ENCODE results near the gene RPL41. TPM values are rescaled to one million over a fixed set of nuclear protein-coding genes. Genes with fewer than 3 reads are reported as not detected.
A peak's percentile ranks its signal among the peaks of the same experiment; 100 is the strongest.

The RPL41 gene
- total RNA-seq, 1 donor from 2014 or later = 2,726 TPM

- ATAC-seq (peak; percentile 70), DNase-seq (peak; percentile 81)
- Histone ChIP-seq H3K27ac (peak overlapping the region; percentile 94), H3K9me3 (no peaks in the 10 kb centered on the region), H3K4me1 (peaks cover 21% of the 10 kb centered on the region), H3K27me3 (no peaks in the 10 kb centered on the region), H3K4me3 (peak overlapping the region; percentile 79), H3K36me3 (no peaks in the 10 kb centered on the region)
- peak; percentile 39 for TF ChIP-seq CTCF (IDR thresholded peaks at IDR 0.05)
- intact Hi-C loops (cut with DNase I) = no loop called here
Measured at GRCh38 chr12:56151672-56152131, 35.3 kb downstream of the RPL41 start.

GRCh38 chr12:56152132-56152755, 35.8 kb downstream of the RPL41 start, which contains the start of gene MYL6B:
Gene MYL6B, plus strand, starts transcription at chr12:56152587. Its CDS starts 1,332 bp downstream, at chr12:56153919.
- H3K9me3 ChIP-seq = no peaks in the 10 kb centered on the region
- peak within 1 kb of the TSS; percentile 79 for H3K4me3 ChIP-seq
- H3K36me3 ChIP-seq = no peaks in the 10 kb centered on the region
- peak within 1 kb of the TSS; percentile 94 for H3K27ac ChIP-seq
- no peak for TF ChIP-seq CTCF (IDR thresholded peaks at IDR 0.05)
- DNase-seq = peak; percentile 97
- ATAC-seq = peak; percentile 98
- intact Hi-C loops (cut with DNase I) = no loop called here
- peaks cover 16% of the 10 kb centered on the region for H3K4me1 ChIP-seq
- no peaks in the 10 kb centered on the region for H3K27me3 ChIP-seq

GRCh38 chr12:56152756-56153677, 36.6 kb downstream of the RPL41 start:
- Histone ChIP-seq H3K9me3 (no peaks in the 10 kb centered on the region), H3K27ac (peak overlapping the region; percentile 94), H3K4me1 (peaks cover 16% of the 10 kb centered on the region), H3K4me3 (peak overlapping the region; percentile 79), H3K27me3 (no peaks in the 10 kb centered on the region), H3K36me3 (no peaks in the 10 kb centered on the region)
- ATAC-seq = no peak
- intact Hi-C loops (cut with DNase I) = no loop called here
- no peak for TF ChIP-seq CTCF (IDR thresholded peaks at IDR 0.05)
- DNase-seq = no peak

- H3K36me3 ChIP-seq = no peaks in the 10 kb centered on the region
- ATAC-seq (no peak), DNase-seq (no peak)
- H3K4me3 ChIP-seq = no peak overlapping the region
- intact Hi-C loops (cut with DNase I) = no loop called here
- TF ChIP-seq CTCF (IDR thresholded peaks at IDR 0.05) = no peak
- H3K4me1 ChIP-seq = peaks cover 16% of the 10 kb centered on the region
- H3K27me3 ChIP-seq = no peaks in the 10 kb centered on the region
- H3K9me3 ChIP-seq = no peaks in the 10 kb centered on the region
- no peak overlapping the region for H3K27ac ChIP-seq
Measured at GRCh38 chr12:56153678-56154065, 37.2 kb downstream of the RPL41 start.

- no peak overlapping the region for H3K4me3 ChIP-seq
- no peak for ATAC-seq
- no peaks in the 10 kb centered on the region for H3K36me3 ChIP-seq
- no peaks in the 10 kb centered on the region for H3K27me3 ChIP-seq
- peaks cover 16% of the 10 kb centered on the region for H3K4me1 ChIP-seq
- DNase-seq = no peak
- intact Hi-C loops (cut with DNase I) = no loop called here
- no peak overlapping the region for H3K27ac ChIP-seq
- H3K9me3 ChIP-seq = no peaks in the 10 kb centered on the region
- no peak for TF ChIP-seq CTCF (IDR thresholded peaks at IDR 0.05)
Measured at GRCh38 chr12:56154246-56154771, 37.9 kb downstream of the RPL41 start.
